ENCODE measurements around the gene C2CD5.

C2CD5 gene

GRCh38 chr12:22407397-22407796 lies 136.9 kb downstream of the C2CD5 start:
- H3K4me3 ChIP-seq (ENCODE audit: insufficient read depth, low read length, poor library complexity, severe bottlenecking): no peak overlapping the region
- no peak overlapping the region for H2AFZ ChIP-seq (ENCODE audit: low read depth, low read length, severe bottlenecking)
- H3K27me3 ChIP-seq (ENCODE audit: low read length): no peaks in the 10 kb centered on the region
- H3K79me2 ChIP-seq (ENCODE audit: insufficient read depth, low read length): no peaks in the 10 kb centered on the region
- no peak overlapping the region for H3K27ac ChIP-seq (ENCODE audit: low read depth, low read length)
- H3K9ac ChIP-seq (ENCODE audit: low read length): no peak overlapping the region
- TF ChIP-seq EZH2phosphoT487 (conservative IDR thresholded peaks at IDR 0.05; ENCODE audit: low read length): no peak
- TF ChIP-seq, protein P1, sequence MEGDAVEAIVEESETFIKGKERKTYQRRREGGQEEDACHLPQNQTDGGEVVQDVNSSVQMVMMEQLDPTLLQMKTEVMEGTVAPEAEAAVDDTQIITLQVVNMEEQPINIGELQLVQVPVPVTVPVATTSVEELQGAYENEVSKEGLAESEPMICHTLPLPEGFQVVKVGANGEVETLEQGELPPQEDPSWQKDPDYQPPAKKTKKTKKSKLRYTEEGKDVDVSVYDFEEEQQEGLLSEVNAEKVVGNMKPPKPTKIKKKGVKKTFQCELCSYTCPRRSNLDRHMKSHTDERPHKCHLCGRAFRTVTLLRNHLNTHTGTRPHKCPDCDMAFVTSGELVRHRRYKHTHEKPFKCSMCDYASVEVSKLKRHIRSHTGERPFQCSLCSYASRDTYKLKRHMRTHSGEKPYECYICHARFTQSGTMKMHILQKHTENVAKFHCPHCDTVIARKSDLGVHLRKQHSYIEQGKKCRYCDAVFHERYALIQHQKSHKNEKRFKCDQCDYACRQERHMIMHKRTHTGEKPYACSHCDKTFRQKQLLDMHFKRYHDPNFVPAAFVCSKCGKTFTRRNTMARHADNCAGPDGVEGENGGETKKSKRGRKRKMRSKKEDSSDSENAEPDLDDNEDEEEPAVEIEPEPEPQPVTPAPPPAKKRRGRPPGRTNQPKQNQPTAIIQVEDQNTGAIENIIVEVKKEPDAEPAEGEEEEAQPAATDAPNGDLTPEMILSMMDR (IDR thresholded peaks at IDR 0.05; ENCODE audit: insufficient read depth, low read length, poor library complexity, severe bottlenecking): no peak
- no peaks in the 10 kb centered on the region for H3K9me2 ChIP-seq (replicated peaks; ENCODE audit: insufficient read depth, low read length)
- no peaks in the 10 kb centered on the region for H3K9me3 ChIP-seq (ENCODE audit: insufficient read depth, low read length)
- no peak overlapping the region for H3K4me2 ChIP-seq (ENCODE audit: low read depth, low read length, poor library complexity, severe bottlenecking)
- H3F3A ChIP-seq (ENCODE audit: insufficient read depth): no peaks in the 10 kb centered on the region
- H4K20me1 ChIP-seq (ENCODE audit: low read depth, low read length): no peaks in the 10 kb centered on the region
- H3K36me3 ChIP-seq (ENCODE audit: low read length): no peaks in the 10 kb centered on the region

GRCh38 chr12:22406627-22407026 lies 137.7 kb downstream of the C2CD5 start:
- H2AFZ ChIP-seq (ENCODE audit: low read depth, low read length, severe bottlenecking): no peak overlapping the region
- no peak overlapping the region for H3K9ac ChIP-seq (ENCODE audit: low read length)
- no peak overlapping the region for H3K4me2 ChIP-seq (ENCODE audit: low read depth, low read length, poor library complexity, severe bottlenecking)
- H3K9me3 ChIP-seq (ENCODE audit: insufficient read depth, low read length): no peaks in the 10 kb centered on the region
- no peaks in the 10 kb centered on the region for H3K9me2 ChIP-seq (replicated peaks; ENCODE audit: insufficient read depth, low read length)
- no peak overlapping the region for H3K4me3 ChIP-seq (ENCODE audit: insufficient read depth, low read length, poor library complexity, severe bottlenecking)
- H3K79me2 ChIP-seq (ENCODE audit: insufficient read depth, low read length): no peaks in the 10 kb centered on the region
- no peaks in the 10 kb centered on the region for H4K20me1 ChIP-seq (ENCODE audit: low read depth, low read length)
- H3K27me3 ChIP-seq (ENCODE audit: low read length): no peaks in the 10 kb centered on the region
- no peak overlapping the region for H3K27ac ChIP-seq (ENCODE audit: low read depth, low read length)
- H3F3A ChIP-seq (ENCODE audit: insufficient read depth): no peaks in the 10 kb centered on the region
- H3K36me3 ChIP-seq (ENCODE audit: low read length): no peaks in the 10 kb centered on the region
- no peak for TF ChIP-seq EZH2phosphoT487 (conservative IDR thresholded peaks at IDR 0.05; ENCODE audit: low read length)
- TF ChIP-seq, protein P1 (IDR thresholded peaks at IDR 0.05; ENCODE audit: insufficient read depth, low read length, poor library complexity, severe bottlenecking): no peak

DNA sequence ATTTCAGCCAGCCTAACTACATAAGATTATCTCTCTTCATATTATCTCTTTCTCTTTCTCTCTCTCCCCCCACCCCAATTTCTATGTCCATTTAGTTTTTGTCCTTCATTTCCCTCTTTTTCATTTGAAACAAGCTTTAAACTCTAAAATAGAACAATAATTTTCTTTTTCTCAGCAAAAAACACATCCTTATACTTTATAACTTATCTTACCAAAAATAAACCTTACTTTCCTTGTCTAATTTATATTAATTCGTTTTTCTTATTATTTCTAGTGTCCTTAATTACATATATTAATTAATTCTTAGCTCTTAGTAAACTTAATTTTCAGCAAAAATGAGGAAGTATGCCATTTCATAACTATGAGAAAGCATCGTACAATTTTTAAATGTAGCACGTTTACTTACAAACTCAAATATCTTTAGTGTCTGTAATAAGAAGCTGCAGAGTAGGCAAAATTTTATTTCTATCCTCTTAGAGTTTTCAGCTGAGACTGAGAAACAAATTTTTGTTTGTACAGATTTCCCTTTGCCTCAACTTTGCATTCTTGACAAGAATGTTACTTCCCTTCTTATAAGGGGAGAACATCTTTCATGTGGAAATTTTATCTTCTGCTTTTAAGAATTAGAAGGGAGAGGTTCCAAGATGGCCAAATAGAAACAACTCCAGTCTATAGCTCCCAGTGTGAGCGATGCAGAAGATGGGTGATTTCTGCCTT lies 144.7 kb downstream of the C2CD5 start:
- Histone ChIP-seq H3K36me3 (ENCODE audit: low read length) (no peaks in the 10 kb centered on the region), H3K9me2 (replicated peaks; ENCODE audit: insufficient read depth, low read length) (no peaks in the 10 kb centered on the region), H3K9ac (ENCODE audit: low read length) (no peak overlapping the region), H3F3A (ENCODE audit: insufficient read depth) (no peaks in the 10 kb centered on the region), H3K9me3 (ENCODE audit: insufficient read depth, low read length) (no peaks in the 10 kb centered on the region), H3K4me3 (ENCODE audit: insufficient read depth, low read length, poor library complexity, severe bottlenecking) (no peak overlapping the region), H3K27ac (ENCODE audit: low read depth, low read length) (no peak overlapping the region), H3K27me3 (ENCODE audit: low read length) (no peaks in the 10 kb centered on the region), H2AFZ (ENCODE audit: low read depth, low read length, severe bottlenecking) (no peak overlapping the region), H3K79me2 (ENCODE audit: insufficient read depth, low read length) (no peaks in the 10 kb centered on the region), H3K4me2 (ENCODE audit: low read depth, low read length, poor library complexity, severe bottlenecking) (no peak overlapping the region), H4K20me1 (ENCODE audit: low read depth, low read length) (no peaks in the 10 kb centered on the region)
- TF ChIP-seq EZH2phosphoT487 (conservative IDR thresholded peaks at IDR 0.05; ENCODE audit: low read length): no peak
- TF ChIP-seq, protein P1 (IDR thresholded peaks at IDR 0.05; ENCODE audit: insufficient read depth, low read length, poor library complexity, severe bottlenecking): no peak

All from SU-DHL-6 (cell line).